HepG2 (cell line): ENCODE results near the gene GPRC5B. TPM values are rescaled to one million over a fixed set of nuclear protein-coding genes. Genes with fewer than 3 reads are reported as not detected.

Experiments
- ATAC-seq: fragments of 200-7000 bp; cut with Tn5 transposase; 3 replicates; pipeline ENCODE4 v1.9.1; 2020; ENCODE audit warnings: mild to moderate bottlenecking, moderate library complexity
- BruUV-seq: library from RNA; stranded (reverse); fragments of 400-500 nt; replicated peaks from 2 replicates; lab custom pipeline; 2021; lab: Mats Ljungman, UMichigan
- CTCF ChIA-PET: fragments of 300-600 bp; formaldehyde crosslinking; extraction: SDS; loops from one replicate; lab custom pipeline; 2021; ENCODE audit warnings: low total read pairs, inconsistent platforms, low intra/inter-chr PET ratio; lab: Yijun Ruan, JAX
- POLR2A ChIA-PET: fragments of 350-600 bp; sonication (Branson Sonifier 250); formaldehyde crosslinking; loops from one replicate; lab custom pipeline; 2020; ENCODE audit warnings: antibody characterized with exemption, inconsistent platforms; lab: Yijun Ruan, JAX
- DNase-seq: peaks from one replicate; pipeline ENCODE4 v3.0.0-alpha.2; 2015; ENCODE audit warnings: low spot score
- FAIRE-seq: peaks from 3 replicates; lab custom pipeline; 2011; peaks lifted over from hg19 to GRCh38; lab: Jason Lieb, UNC
- H2AFZ ChIP-seq: one replicate; pipeline ENCODE4 v1.6.1; 2011; ENCODE audit warnings: low read length, inconsistent platforms
- H3K27ac ChIP-seq: fragments of 300-600 bp; 3 replicates; pipeline ENCODE4 v1.8.0; 2011; ENCODE audit warnings: mixed run types, mild to moderate bottlenecking, mixed read lengths, low read length, inconsistent platforms; ENCODE audit not compliant: insufficient read depth; ENCODE audit errors: extremely low read length
- H3K27me3 ChIP-seq, 2 experiments: fragments of 200-600 bp in 1 of 2; 2 replicates in 1 of 2; 3 replicates in 1 of 2; pipeline versions ENCODE4 v1.6.0 to v1.8.0; 2011; ENCODE audit warnings: low read length in 2 of 2, mild to moderate bottlenecking in 2 of 2, moderate library complexity in 2 of 2, inconsistent platforms in 1 of 2; ENCODE audit not compliant: insufficient read depth in 2 of 2, control insufficient read depth in 1 of 2
- H3K36me3 ChIP-seq, 2 experiments: fragments of 200-600 bp in 1 of 2; replicated peaks in 1 of 2; 2 replicates in 1 of 2; 3 replicates in 1 of 2; pipeline versions ENCODE4 v1.5.1 to v1.8.0; 2011; ENCODE audit warnings: low read length in 2 of 2, inconsistent platforms in 1 of 2; ENCODE audit not compliant: insufficient read depth in 2 of 2, control insufficient read depth in 1 of 2
- H3K4me1 ChIP-seq: 2 replicates; pipeline ENCODE4 v1.5.1; 2012; ENCODE audit warnings: low read length, inconsistent platforms; ENCODE audit not compliant: insufficient read depth
- H3K4me2 ChIP-seq: 2 replicates; pipeline ENCODE4 v1.6.0; 2011; ENCODE audit warnings: low read depth, low read length, inconsistent platforms
- H3K4me3 ChIP-seq, 3 experiments: fragments of 200-600 bp in 1 of 3; sonication (generic), shearing (Covaris generic) in 1 of 3; replicated peaks in 1 of 3; 2 replicates each; pipeline ENCODE4 v1.5.1; 2011 to 2016; ENCODE audit warnings: low read length in 3 of 3, inconsistent platforms in 2 of 3, low read depth in 2 of 3, mild to moderate bottlenecking in 2 of 3, control low read depth in 1 of 3, mixed read lengths in 1 of 3; ENCODE audit not compliant: insufficient read depth in 1 of 3
- H3K79me2 ChIP-seq: one replicate; pipeline ENCODE4 v1.6.1; 2011; ENCODE audit warnings: low read length, inconsistent platforms; ENCODE audit not compliant: insufficient read depth
- H3K9ac ChIP-seq: 2 replicates; pipeline ENCODE4 v1.6.0; 2011; ENCODE audit warnings: mild to moderate bottlenecking, low read depth, low read length, inconsistent platforms; ENCODE audit not compliant: insufficient read depth
- H3K9me3 ChIP-seq: 2 replicates; pipeline ENCODE4 v1.5.1; 2012; ENCODE audit warnings: mild to moderate bottlenecking, low read length
- H4K20me1 ChIP-seq: 2 replicates; pipeline ENCODE4 v1.6.0; 2011; ENCODE audit warnings: inconsistent platforms, mild to moderate bottlenecking, low read length, moderate library complexity; ENCODE audit not compliant: insufficient read depth
- CBX5 ChIP-seq: sonication (generic); formaldehyde crosslinking; IDR thresholded peaks from 2 replicates; pipeline ENCODE4 v1.4.0; 2020; ENCODE audit warnings: missing genetic modification reagents, borderline replicate concordance
- KLF12 ChIP-seq: sonication (generic); formaldehyde crosslinking; IDR thresholded peaks from 2 replicates; pipeline ENCODE4 v1.4.0; 2020; ENCODE audit warnings: missing genetic modification reagents, borderline replicate concordance
- MYNN ChIP-seq: sonication (generic); formaldehyde crosslinking; IDR thresholded peaks from 2 replicates; pipeline ENCODE4 v1.4.0; 2020; ENCODE audit warnings: mild to moderate bottlenecking, low read depth, missing genetic modification reagents
- SIX4 ChIP-seq: sonication (generic); formaldehyde crosslinking; IDR thresholded peaks from 2 replicates; pipeline ENCODE4 v1.4.0; 2020; ENCODE audit warnings: missing genetic modification reagents
- ZNF17 ChIP-seq: sonication (generic); formaldehyde crosslinking; IDR thresholded peaks from 2 replicates; pipeline ENCODE4 v1.5.0; 2020; ENCODE audit warnings: mild to moderate bottlenecking, missing genetic modification reagents
- ZNF234 ChIP-seq: sonication (generic); formaldehyde crosslinking; conservative IDR thresholded peaks from 2 replicates; pipeline ENCODE4 v1.5.1; 2020; ENCODE audit warnings: mild to moderate bottlenecking, missing genetic modification reagents
- ZNF256 ChIP-seq: sonication (generic); formaldehyde crosslinking; conservative IDR thresholded peaks from 2 replicates; pipeline ENCODE4 v1.4.0; 2020; ENCODE audit warnings: missing genetic modification reagents
- ZNF761 ChIP-seq: sonication (generic); formaldehyde crosslinking; conservative IDR thresholded peaks from 2 replicates; pipeline ENCODE4 v1.4.0; 2020; ENCODE audit warnings: mild to moderate bottlenecking, missing genetic modification reagents
- ZNF781 ChIP-seq: sonication (generic); formaldehyde crosslinking; IDR thresholded peaks from 2 replicates; pipeline ENCODE4 v1.5.1; 2020; ENCODE audit warnings: borderline replicate concordance, mild to moderate bottlenecking, missing genetic modification reagents; ENCODE audit errors: not compliant biosample characterization
- WGBS: methylation state at CpG from one replicate; pipeline ENCODE4 v1.1.6; 2017; ENCODE audit warnings: low lambda C conversion rate; 5-methylcytosine and 5-hydroxymethylcytosine counted together
- in situ Hi-C: cut with HindIII; loops from 2 replicates; pipeline ENCODE4 v1.10.0; 2017; ENCODE audit warnings: low pct_unique_long_range_greater_than_20kb; ENCODE audit not compliant: extremely low pct_ligation_motif_present
- intact Hi-C: fragments of 100-400 bp; cut with micrococcal nuclease; formaldehyde crosslinking; loops from one replicate; pipeline ENCODE4 v1.10.0; 2022; ENCODE audit not compliant: unreplicated experiment
- polyA plus RNA-seq, 8 experiments: library from polyadenylated mRNA; depleted of rRNA in 3 of 8; stranded (reverse) in 7 of 8; unstranded in 1 of 8; fragments of >200 nt; fragmentation: Illumina TruSeq in 4 of 8; extraction: Trizol in 4 of 8; gene quantifications; 2 replicates each; pipeline versions ENCODE4 v1.2.1 to v1.2.3, GENCODE V29; 2011 to 2016; ENCODE audit warnings: low read depth in 4 of 8, missing spikeins in 1 of 8, mixed read lengths in 1 of 8; ENCODE audit not compliant: insufficient read depth in 1 of 8
- total RNA-seq, 5 experiments: library from RNA; depleted of rRNA; stranded (reverse); fragments of >200 nt; fragmentation: Illumina TruSeq; extraction: Trizol; gene quantifications; 2 replicates each; pipeline ENCODE4 v1.2.3, GENCODE V29; 2016; ENCODE audit warnings: low read depth in 1 of 5
- TF ChIP-seq, protein P1 (sequence below): sonication (generic); formaldehyde crosslinking; IDR thresholded peaks from 2 replicates; pipeline ENCODE4 v1.5.0; 2020; ENCODE audit warnings: mild to moderate bottlenecking, missing genetic modification reagents

Gene GPRC5B
- total and polyA plus RNA-seq, 2 of the 13 experiments (the other 11 are each of a cell fraction or from before 2014, with no cell fraction given) = 0.46 to 0.53 TPM

DNA sequence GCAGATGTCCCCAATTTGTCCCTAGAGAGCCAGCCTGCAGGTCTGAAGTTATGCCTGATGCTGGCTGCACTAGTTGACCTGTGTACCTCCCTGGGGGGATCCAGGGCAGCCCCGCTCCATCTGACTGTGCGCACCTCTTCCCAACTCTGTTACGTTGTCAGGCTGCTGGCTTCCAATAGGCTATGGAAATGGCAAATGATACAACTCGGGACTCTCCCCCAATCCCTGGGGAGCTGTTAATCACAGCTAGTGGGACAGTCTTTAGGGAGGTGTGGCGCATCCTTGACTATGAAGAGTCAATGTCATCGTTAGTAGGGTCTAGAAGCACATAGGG lies 30.1 kb downstream of the GPRC5B start:
- no peak for FAIRE-seq
- CTCF ChIA-PET = no interaction called here
- in situ Hi-C loops = no loop called here
- Histone ChIP-seq H3K9me3 (no peaks in the 10 kb centered on the region), H3K4me3 (no peak overlapping the region), H3K9ac (no peak overlapping the region), H4K20me1 (no peaks in the 10 kb centered on the region), H3K4me2 (no peak overlapping the region), H3K27ac (no peak overlapping the region), H3K79me2 (no peaks in the 10 kb centered on the region), H3K36me3 (no peaks in the 10 kb centered on the region), H3K4me1 (no peaks in the 10 kb centered on the region), H3K27me3 (no peaks in the 10 kb centered on the region), H2AFZ (no peak overlapping the region)
- POLR2A ChIA-PET = no interaction called here
- intact Hi-C loops = no loop called here
- WGBS = 75% methylated on average over 6 of the region's 6 CpGs
- no TSS peak for BruUV-seq
- ATAC-seq = no peak
- TF ChIP-seq ZNF17 (CRISPR knock-in tag) (no peak), MYNN (CRISPR knock-in tag) (no peak), ZNF761 (CRISPR knock-in tag) (no peak), ZNF256 (no peak), SIX4 (CRISPR knock-in tag) (no peak), CBX5 (CRISPR knock-in tag) (no peak), ZNF234 (CRISPR knock-in tag) (no peak), KLF12 (no peak), ZNF781 (no peak)
- TF ChIP-seq, protein P1, sequence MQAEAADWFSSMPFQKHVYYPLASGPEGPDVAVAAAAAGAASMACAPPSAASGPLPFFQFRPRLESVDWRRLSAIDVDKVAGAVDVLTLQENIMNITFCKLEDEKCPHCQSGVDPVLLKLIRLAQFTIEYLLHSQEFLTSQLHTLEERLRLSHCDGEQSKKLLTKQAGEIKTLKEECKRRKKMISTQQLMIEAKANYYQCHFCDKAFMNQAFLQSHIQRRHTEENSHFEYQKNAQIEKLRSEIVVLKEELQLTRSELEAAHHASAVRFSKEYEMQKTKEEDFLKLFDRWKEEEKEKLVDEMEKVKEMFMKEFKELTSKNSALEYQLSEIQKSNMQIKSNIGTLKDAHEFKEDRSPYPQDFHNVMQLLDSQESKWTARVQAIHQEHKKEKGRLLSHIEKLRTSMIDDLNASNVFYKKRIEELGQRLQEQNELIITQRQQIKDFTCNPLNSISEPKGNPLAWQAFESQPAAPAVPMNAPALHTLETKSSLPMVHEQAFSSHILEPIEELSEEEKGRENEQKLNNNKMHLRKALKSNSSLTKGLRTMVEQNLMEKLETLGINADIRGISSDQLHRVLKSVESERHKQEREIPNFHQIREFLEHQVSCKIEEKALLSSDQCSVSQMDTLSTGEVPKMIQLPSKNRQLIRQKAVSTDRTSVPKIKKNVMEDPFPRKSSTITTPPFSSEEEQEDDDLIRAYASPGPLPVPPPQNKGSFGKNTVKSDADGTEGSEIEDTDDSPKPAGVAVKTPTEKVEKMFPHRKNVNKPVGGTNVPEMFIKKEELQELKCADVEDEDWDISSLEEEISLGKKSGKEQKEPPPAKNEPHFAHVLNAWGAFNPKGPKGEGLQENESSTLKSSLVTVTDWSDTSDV (CRISPR knock-in tag) = no peak
- DNase-seq = no peak
